Measurements from ENCODE around the gene HCRTR1.

GRCh38 chr1:31588751-31589515 is 28.6 kb upstream of the HCRTR1 start:
- no peak for TF ChIP-seq EZH2phosphoT487 (IDR thresholded peaks at IDR 0.05; ENCODE audit: borderline replicate concordance)
- no peak for TF ChIP-seq CTCF (conservative IDR thresholded peaks at IDR 0.05; ENCODE audit: low read length)
